Ecto neural progenitor cell (in vitro differentiated cells): ENCODE measurements around the gene GDA.
"Not testable (repeated sequence)": the region's sequence is repeated elsewhere in the genome, so short reads cannot be mapped to it uniquely, and the experiment has no call there.

Experiments used
- DNase-seq: peaks from one replicate; pipeline ENCODE4 v3.0.0-alpha.2; 2018; ENCODE audit warnings: low spot score

GDA gene

DNA sequence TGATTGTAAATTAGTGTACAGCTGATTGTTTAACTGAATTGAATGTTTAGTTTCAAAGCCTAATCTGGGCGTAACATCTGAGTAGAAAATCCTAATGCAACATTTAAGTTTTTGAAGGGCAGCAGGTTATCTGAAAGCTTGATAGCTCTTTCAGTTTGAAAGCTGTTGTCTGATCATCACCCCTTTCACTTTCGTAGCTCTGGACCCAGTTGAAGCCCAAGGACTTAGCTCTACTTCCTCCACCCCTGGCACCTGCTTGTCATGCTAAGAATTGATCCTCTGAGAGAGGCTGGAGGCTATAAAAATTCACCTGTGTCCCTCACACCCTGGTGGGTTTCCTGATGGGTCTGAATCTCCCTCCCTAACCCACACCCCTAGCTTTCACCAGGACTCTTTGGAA lies 129.7 kb downstream of the GDA start:
- DNase-seq, result no peak

DNA sequence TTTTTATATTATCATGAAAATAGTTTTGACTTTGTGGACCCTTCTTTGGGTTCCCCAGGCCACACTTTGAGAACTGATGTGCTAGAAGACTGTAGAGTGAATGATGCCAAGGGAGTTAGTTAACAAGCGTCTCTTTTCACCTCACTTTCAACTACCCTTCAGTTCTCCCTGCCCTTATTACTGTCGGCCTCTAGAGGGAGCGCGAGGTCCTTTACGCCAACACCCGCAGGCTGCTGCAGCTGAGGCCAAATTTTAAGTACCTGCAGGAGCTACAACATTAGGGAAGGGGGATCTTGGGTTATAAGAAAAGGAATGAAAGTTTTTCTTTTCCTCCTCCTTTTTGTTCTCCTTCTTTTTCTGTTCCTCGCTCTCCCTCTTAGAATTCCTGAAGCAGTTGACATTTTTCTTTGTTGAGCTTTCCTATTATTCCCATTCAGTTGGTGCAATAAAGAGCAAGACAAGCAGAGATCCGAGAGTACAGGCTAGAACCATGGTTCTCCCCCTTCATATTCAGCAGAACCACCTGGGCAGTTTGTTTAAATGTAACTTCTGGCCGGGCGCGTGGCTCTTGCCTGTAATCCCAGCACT lies 131.8 kb downstream of the GDA start:
- peak; percentile 71 for DNase-seq

DNA sequence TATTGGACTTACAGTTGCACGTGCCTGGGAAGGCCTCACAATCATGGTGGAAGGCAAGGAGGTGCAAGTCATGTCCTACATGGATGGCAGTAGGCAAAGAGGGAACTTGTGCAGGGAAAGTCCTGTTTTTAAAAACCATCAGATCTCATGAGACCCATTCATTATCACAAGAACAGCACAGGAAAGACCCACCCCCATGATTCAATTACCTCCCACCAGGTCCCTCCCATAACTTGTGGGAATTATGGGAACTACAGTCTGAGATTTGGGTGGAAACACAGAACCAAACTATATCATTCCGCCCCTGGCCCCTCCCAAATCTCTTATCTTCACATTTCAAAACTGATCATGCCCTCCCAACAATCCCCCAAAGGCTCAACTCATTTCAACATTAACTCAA lies 140.2 kb downstream of the GDA start:
- no peak for DNase-seq

DNA sequence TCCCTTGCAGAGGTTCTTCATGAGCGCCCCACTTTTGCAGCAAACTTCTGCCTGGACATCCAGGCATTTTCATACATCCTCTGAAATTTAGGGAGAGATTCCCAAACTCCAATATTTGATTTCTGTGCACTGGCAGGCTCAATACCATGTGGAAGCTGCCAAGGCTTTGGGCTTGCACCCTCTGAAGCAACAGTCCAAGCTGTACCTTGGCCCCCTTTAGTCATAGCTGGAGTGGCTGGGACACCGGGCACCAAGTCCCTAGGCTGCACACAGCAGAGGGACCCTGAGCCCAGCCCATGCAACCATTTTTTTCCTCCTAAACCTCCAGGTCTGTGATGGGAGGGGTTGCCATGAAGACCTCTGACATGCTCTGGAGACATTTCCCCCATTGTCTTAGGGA lies 141.1 kb downstream of the GDA start:
- no peak for DNase-seq

DNA sequence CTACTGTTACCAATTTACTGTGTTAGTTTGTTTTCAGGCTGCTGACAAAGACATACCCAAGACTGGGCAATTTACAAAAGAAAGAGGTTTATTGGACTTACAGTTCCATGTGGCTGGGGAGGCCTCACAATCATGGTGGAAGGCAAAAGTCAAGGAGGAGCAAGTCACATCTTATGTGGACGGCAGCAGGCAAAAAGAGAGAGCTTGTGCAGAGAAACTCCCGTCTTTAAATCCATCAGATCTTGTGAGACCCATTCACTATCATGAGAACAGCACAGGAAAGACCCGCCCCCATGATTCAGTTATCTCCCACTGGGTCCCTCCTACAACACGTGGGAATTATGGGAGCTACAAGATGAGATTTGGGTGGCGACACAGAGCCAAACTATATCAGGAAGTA lies 142.3 kb downstream of the GDA start:
- not testable (repeated sequence) for DNase-seq

DNA sequence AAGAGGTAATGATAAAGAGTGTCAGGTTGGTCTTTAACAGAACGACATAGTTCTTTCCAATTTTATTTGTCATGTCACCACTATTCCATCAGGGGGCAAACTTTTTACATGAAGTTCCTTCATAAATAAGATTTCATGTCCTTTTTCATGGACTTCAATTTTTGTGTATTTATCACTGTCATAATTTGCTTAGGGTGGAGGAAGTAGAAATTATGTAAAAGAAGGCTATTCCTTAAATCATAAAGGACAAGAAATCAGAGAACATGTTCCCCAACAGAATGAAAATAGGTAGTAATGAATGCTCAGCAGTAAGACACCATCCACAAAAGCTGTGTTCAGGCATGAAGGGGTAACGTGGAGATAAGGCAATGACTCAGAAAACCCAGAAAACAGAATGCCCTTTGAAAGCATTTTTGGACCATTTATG lies 143.0 kb downstream of the GDA start:
- DNase-seq, result no peak

DNA sequence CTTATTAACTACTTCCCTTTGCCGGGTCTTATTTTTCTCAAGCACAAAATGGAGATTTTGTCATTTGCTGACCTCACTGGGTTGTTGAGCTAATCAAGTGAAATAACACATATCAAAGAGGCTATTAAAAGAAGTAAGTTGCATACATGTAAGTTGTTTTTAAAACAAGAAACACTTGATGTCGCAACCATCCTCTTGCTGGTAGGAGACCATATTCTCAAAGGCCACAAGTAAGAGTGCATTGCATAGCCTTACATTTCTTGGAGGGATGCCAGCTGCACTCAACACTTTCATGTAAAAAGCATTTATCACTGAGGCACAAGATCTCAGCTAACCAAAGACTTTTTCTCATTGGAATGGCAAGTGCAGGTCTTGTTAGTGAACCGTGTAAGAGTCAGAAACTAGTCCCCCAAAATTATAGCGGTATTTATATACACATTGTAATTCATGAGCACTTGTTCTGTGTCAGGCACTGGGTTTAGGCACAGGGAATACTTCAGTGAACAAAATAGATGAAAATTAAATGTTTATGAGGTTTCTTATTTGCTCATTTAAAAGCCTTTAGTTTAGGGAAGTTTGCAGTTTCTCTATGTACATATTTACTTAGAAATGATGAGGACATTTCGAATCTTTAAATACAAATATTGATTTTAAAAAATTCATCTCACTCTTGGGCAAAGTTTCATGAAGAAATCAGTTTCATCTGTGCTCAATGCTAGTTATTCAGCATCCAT lies 143.8 kb downstream of the GDA start:
- DNase-seq, result no peak

DNA sequence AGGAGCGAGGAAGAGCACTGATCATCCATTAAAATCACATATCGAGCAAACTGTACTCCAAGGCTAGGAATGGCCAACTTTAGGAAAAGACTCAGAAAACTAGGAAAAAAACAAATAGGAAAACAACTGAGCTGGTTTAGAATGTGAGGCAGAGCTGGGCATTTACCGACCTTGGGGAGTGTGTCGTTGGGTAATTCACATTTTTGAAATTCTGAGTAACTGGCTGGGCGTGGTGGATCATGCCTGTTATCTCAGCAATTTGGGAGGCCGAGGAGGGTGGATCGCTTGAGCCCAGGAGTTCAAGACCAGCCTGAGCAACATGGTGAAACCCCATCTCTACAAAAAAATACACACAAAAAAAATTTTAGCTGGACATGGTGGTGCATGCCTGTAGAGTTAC lies 145.7 kb downstream of the GDA start:
- DNase-seq, result no peak

DNA sequence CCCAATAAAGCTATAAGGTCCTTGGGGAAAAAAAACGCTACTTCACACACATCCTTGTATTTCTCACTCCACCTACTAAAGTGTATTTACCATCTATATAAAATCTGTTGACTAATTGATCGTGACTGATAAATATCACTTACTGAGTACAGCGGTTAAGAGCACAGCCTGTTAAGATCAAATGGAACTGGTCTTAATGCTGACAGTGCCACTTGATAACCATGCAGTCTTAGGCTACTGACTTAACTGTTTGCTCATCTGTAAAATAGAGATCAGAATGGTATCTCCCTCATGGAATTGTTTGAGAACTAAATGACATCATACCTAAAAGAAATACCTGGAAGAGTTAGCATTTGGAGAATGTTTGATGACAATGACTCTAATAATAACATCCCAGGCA lies 148.3 kb downstream of the GDA start:
- DNase-seq, result no peak

DNA sequence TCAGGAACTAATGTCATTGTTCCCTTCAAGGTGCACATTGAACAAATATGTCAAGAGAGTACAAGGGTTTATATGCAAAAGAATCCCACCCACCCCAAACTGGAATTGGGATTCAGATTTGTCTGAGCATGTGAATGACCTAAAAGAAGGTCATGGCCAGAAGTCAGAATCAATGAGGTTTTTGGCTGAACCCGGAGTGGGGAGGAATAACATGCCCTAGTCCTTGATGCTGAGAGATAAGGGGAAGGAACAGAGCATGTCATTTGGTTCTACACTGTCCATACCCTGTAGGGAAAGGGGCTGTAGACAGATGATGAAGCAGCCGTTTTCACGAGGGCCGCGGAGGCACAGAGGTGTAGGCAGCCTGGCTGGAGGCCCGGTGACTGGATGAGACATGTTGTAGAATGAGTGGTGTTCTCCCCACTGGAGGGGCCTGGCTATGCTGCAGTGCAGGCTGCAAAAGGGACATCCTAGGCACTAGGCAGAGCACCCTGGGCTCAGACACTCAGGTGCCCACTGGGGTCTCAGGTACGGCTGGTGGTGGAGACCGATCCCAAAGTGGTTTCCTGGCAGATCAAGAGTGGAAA lies 149.9 kb downstream of the GDA start:
- DNase-seq, result no peak

DNA sequence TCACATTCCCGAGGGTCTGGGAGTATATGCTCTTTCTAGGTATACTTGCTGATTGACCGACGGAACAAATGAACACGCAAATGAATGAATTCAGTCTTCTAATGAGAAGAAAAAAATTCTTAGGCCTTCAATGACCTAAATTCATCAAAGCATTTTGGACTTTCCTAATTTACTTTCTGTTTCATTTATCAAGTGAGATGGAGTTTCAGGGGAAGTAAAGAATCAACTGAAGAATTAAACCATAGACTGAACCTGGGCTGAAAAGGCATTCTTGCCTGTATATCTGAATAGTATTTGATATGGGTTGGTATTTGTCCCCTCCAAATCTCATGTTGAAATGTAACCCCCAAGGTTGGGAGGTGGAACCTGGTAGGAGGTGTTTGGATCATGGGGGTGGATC lies 151.6 kb downstream of the GDA start:
- DNase-seq, result no peak
